GM19397 (cell line): Measurements from ENCODE around the gene RDH16.
"Not testable (repeated sequence)": the region's sequence is repeated elsewhere in the genome, so short reads cannot be mapped to it uniquely, and the experiment has no call there.

ENCODE experiments used
- ATAC-seq: cut with Tn5 transposase; IDR thresholded peaks from one replicate; pipeline ENCODE4 v1.9.1; 2021; ENCODE audit warnings: mild to moderate bottlenecking, moderate library complexity; ENCODE audit not compliant: unreplicated experiment

RDH16 gene

DNA sequence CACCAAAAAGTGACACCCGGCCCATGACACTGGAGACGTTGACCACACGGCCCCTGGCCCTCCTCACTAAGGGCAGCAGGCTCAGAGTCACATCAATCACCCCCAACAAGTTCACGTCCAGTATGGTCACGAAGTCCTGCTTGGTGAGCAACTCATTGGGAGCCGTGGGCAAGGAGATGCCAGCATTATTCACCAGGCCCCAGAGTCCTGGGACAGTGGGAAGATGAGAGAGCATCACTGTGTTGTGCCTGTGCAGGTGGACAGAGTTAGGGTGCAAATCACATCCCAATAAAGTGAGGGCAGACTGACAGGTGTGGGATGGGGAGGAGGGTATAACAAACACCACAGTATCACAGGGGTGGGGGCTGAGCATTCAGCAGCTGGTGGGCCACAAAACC lies 2.5 kb downstream of the RDH16 start:
- ATAC-seq = no peak

DNA sequence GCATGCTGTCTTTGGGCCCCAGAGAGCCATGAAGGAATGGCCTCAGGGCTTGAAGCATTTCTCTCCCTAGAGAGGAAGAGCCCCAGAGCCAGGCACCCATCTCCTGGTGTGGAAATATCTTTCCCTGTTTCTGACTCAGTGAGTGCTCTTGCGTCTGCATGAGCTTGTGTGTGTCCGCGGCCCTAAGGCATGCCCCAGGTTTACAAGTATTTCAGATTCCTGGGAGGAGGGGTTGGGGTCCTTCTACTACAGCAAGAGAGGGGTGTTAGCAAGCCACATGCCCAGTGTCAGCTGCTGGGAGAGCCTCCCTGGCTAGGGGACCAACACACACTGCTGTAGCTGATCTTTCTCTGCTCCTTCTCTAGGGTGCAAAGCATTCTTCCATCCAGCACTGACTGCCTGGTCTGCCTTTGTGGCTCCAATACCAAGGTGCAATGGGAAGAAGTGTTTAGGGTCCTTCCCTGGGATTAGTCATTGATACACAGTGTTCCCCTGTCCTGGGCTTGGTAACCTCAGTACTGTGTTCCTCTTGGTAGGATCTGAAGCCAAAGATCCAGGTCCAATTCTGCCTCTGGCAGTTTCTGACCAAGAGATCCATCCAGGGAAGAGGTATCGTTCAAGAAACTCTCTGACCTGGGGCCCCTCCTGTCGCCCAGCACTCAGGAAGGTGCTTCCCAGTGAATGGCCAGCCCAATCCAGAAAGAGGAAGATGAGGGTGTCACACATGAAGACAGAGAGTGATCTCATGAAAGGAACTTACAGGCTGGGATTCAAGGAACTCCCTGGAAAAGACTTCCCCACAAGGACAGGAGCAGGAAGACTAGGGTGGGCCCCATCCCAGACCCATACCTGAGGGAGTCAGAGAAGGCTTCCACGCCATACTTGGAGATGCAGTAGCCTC lies 3.1 kb downstream of the RDH16 start:
- ATAC-seq = no peak

DNA sequence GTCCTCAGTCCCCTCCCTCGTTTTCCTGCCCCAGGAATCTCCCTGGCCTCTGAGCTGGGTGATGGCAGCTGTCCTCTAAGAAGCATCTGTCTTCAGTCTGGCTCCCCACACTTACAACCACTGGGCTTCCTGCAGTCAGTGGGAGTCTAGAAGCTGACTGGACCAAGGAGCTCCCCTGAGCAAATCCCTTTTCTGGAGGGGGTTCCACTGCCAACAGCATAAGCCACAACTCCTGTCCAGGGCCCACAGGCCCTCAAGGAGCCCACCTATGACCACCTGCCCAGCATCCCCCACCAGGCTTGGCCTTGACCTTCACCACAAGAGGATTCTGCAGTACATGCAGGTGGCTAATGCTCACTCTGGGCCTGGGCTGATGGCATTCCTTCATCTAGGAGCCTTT lies 4.1 kb downstream of the RDH16 start:
- no peak for ATAC-seq

DNA sequence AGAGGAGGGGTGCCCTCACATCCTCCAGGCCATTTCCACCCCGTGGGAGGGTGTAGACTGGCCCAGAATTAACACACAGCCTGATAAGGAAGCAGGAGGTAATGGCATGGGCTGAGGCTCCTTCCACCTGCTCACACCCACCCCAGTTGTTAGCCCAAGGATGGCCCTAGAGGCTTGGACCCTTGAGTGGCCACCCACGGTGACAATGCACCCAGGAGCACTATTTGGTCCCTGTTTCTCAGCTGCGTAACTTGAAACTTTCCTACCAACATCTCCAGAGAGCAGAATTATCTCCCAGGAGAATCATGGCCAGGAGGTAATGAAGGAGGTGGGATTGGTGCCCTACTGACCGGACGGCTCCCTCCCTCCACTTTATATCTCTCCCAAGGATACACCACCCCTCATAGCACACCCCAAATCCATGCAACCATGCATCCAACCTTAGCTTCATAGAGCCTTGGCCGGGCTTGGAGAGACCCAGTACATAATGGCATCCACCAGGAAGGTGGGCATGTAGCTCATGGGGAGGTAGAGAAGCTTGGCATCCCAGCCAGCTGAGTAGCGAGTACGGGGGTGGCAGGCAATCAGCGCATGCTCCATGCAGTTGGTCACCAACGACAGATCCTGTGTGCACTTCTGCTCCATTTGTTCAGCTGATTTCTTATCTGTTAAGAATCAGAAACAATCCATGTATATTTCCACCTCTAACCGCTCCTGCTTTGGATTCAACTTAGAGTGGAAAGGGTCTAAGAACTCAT lies 5.6 kb downstream of the RDH16 start:
- ATAC-seq = no peak

DNA sequence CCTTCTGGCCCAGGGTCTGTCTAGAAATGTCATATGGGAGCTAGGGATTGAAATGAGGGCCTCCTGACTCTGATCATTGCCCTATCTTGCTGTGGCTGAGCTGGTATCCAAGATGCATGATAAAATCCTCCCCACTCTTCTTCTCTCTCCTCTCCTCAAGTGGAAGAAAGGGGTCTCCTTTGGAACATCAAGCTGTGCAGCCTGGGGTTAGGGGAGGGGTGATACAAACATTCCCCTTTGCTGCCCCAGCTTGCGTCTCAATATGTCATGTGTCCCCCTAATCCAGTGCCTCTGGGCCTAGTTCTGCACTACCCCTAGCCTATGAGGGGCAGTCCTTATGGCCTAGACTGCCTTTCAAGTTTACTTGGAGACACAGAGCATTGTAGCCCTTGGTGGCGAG lies 8.5 kb downstream of the RDH16 start:
- no peak for ATAC-seq

DNA sequence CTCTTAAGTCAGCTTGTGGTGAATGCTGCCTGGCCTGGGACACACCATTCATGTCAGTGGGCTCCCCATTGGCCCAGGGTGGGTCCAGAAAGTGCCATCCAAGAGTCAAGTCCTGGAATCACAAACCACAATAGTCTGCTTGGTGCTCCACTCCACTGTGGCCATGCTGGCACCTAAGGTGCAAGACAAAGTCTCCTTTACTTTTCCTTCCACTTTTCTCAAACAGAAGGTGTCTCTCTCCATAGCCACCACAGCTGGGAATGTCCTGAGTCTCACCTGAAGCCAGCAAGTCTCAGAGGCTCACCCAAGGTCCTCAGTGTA lies 9.0 kb downstream of the RDH16 start:
- ATAC-seq = no peak

DNA sequence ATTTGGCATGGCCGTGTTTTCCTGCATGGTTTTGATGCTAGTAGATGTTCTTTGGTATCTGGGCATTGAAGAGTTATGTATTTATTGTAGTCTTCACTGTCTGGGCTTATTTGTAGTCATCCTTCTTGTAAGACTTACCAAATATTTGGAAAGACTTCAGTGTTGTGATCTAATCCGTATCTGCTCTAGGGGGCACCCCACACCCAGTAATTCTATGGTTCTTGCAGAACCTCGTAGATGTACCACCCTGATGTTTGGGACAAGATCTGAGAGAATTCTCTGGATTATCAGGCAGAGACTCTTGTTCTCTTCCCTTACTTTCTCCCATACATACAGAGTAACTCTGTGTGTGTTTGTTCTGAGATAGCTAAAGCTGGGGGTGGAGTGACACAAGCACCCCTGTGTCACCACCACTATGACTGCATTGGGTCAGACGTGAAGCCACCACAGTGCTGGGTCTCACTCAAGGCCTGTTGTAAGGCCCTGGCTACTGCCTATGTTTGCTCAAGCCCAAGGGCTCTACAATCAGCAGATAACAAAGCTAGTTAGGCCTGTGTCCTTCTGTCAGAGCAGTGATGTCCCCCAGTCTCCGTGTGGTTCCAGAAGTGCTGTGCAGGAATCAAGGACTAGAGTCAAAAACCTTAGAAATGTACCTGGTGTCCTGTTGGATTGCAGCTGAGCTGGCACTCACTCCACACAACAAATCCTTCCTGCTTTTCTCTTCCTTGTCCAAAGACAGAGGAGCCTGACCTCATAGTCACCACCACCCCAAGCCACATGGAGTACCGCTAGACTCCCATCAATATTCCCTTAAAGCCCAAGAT lies 9.6 kb downstream of the RDH16 start:
- ATAC-seq = no peak

DNA sequence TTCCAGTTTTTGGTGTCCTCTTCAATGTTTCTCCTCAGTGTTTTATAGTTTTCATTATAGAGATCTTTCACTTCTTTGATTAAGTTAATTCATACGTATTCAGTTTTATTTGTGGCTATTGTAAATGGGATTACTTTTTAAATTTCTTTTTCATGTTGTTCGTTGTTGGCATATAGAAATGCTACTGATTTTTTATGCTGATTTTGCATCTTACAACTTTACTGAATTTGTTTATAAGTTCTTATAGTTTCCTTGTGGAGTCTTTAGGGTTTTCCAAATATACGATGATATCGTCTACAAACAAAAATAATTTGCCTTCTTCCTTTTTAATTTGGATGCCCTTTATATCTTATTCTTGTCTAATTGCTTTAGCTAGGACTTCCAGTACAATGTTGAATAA lies 13.5 kb downstream of the RDH16 start:
- ATAC-seq = no peak

DNA sequence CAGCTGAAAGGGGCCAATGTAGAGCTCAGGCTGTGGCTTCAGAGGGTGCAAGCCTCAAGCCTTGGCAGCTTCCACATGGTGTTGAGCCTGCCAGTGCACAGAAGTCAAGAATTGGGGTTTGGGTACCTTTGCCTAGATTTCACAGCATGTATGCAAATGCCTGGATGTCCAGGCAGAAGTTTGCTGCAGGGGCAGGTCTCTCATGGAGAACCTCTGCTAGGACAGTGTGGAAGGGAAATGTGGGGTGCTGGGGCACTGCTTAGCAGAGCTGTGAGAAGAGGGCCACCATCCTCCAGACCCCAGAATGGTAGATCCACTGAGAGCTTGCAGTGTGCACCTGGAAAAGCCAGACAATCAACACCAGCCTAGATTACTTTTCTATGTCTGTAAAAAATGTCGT lies 14.0 kb downstream of the RDH16 start:
- not testable (repeated sequence) for ATAC-seq

DNA sequence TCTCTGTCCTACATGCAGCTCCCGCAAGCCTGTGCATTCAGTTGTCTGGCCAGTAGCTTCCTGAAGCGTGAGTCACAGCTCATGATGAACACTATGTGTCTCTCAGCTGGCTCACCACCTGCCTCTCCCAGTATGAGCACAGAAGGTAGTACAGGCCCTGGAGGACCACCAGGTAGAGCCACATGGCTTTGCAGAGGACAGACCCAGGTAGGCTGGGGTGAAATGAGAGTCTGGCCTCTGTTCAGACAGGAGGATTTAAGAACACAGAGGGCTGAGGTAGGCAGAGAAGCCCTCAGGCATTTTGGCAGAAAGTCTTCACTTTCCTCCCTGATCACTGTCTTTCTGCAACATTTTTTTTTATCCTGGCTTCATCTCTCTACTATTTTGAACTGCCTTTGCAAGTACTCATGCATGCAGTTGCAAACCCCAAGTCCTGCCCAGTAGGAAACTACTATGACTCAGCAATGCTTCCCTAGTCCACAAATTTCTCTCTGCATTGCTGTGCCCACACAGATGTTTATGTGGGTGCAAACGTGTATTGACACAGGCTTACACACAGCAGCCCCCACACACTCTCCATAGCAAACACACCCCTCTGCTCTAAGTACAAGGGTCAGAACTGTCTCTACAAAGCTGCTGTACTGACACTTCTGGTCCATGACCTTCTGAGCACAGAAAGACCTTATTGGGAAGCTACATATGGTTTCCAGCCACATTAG lies 15.9 kb downstream of the RDH16 start:
- ATAC-seq = no peak

DNA sequence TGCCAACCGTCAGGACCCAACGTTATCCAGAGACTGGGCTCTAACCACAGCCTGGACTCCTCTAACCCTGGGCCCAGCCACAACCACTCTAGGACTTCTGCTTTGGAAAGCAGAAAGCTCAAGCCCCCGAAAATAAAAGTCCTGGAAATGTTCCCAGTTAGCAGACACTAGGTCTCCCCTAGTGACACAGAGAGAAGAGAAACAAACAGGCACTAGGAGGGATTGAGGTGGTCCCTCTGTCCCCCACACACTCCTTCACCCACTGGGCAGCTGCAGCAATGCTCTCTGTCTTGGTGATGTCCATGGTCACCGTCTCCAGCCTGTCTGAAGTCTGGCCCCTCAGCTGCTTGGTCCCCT lies 16.5 kb downstream of the RDH16 start:
- not testable (repeated sequence) for ATAC-seq

DNA sequence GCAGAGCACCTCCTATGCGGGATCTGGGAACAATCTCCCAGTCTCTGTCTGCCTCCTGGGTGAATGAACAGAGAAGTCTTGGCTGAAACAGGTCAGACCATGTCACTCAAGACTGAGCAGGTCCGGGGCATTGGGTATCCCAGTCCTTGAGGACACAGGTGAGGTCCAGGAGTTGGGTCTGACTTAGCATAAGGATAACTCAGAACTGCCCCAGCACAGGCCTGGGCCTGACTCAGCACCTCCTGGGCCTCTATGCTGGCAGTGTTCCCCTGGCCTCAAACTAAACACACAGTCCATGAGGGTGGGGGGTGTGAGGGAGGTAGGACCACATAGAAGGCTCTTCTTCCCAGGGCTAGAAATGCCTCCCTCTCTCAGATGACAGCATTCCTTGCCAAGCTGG lies 21.7 kb downstream of the RDH16 start:
- no peak for ATAC-seq

DNA sequence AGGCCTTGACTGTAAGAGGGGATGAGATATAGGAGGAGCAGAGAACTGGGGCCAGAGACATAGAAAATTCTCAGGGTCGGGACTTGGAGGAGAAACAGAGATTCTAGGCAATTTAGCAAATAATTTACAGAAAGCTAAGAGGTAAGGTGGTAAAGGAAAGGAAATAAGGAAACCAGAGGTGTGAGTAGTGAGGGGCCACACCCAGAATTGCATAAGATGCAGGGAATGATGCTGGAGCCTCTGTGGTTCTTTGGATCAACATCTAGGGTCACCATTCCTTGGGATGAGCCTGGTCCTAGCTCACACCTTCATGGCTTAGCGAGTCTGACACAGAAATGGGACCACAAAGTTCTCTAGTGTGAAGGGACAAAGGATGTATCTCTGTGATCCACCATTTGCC lies 22.3 kb downstream of the RDH16 start:
- ATAC-seq = no peak

DNA sequence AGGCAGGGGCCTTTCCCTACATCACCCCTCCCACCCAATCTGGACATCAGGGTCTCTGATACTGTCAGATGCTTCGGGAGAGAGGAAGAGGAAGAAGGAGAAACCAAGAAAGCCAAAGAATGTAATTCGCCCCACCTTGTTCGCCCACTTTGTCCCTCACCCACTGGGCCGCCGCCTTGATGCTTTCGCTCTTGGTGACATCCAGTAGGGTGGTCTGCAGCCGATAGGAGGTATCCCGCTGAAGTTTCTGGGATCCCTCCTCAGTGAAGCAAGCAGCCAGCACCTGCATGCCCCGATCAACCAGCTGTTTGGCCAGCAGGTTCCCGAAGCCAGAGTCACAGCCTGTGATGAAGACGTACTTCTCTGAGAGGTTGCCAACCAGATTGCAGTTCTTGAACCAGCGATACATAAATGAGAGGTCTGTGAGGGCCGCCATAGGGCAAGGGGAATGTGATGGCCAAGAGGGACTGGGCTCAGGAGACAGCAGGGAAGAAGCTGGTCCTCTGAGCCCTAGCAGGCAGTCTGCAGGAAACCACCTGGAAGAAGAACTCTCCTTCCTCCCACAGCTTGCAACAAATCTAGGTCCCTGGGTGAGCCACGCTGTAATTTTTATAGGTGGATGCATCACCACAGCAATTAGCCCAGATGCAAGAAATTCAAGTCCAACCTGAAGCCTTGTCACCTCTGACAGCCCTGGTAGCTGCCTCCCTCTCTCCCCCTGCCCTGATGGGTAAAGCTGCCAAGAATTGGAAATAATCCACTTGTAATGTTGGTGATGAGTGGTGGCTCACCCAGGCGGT lies 23.4 kb downstream of the RDH16 start, which contains the start of gene SDR9C7:
SDR9C7 (minus strand) TSS at position 583 of the 800 bp plus-strand sequence; CDS start at position 436, 147 bp downstream.
- no peak for ATAC-seq

DNA sequence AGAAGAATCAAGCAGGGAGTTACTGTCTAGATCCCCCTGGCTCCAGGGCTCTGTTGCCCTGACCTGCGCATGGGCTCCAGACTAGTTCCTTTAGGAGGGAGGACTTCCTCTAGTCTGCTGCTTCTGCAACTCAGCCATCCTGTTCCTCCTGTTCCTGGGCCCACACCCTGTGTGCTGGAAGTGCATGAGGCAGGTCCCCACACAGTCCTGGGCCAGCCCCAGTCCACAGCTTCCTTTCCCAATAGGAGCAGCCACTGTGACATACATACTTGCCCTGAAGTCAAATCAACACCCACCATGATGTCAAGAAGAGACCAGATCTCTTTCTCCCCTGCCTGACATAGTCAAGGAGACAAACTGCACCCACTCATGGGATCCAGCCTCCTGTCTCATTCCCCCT lies 24.5 kb downstream of the RDH16 start:
- no peak for ATAC-seq

DNA sequence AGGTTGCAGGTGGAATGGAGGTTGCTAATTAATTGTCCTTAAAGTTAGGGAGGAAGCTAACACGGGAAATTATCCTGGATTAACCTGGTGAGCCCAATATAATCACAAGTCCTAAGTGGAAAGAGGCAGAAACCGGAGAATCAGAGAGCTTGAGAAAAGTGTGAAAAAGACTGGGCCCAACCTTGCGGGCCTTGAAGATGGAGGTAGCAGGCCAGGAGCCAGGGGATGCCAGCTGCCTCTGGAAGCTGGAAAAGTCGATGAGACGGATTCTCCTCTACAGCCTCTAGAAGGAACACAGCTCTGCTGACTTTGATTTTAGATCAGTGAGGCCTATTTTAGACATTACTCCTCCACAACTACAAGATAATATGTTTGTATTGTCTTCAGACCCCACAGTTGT lies 25.3 kb downstream of the RDH16 start:
- ATAC-seq = no peak

DNA sequence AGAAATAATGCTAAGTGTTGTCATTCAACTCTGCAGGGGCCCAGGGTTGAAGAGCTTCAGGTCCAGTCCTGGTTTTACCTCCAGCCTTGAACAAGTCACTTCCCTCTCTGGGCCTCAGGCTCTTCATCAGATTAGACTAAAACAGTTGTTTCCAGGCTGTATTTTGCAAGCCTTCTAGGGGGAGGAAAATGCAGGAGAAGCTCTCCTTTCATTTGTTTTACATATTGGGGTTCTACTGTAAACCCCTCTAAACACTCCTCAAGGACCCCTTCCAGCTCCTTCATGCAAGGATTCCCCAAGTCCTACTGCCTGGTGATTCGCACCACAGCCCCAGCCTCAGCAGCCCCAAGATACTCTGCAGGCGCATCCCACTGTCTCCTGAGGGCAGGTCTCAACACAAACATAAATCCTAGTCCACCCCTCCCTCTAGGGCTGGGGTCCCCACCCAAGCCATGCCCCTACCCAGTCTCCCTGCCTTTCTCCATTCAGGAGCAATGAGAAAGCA lies 25.9 kb downstream of the RDH16 start:
- ATAC-seq = no peak

DNA sequence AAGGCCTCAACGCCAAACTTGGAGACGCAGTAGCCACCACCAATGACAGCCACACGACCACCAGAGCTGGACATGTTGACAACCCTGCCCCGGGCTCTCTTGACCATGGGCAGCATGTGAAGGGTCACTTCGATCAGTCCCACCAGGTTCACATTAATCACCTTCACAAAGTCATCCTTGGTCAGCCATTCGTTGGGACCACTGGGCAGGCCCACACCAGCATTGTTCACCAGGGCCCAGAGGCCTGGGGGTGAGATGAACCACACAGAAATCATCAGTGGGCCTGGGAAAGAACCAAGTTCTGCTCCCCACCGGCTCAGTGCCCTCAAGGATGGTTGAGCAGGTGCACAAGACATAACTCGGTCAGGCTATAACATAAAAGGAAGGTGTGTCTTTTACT lies 27.2 kb downstream of the RDH16 start:
- no peak for ATAC-seq

DNA sequence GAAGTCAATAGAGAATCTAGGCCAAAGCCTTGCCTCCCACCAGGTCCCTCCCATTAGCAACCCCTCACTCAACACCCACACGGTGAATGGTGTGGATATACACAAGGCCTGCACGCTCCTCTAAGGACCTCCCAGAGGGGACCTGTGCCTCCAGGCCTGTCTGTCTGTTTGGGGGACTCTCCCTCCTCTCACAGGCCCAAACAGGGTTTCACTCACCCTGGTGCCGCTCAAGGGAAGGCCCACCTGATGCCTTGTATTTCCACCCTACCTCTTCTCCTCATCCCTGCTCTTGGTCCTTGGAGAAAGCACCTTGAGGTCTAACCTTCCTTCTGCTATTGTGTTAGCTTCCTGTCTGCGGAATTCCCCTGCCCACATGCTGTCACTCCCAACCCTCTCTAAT lies 27.6 kb downstream of the RDH16 start:
- no peak for ATAC-seq

DNA sequence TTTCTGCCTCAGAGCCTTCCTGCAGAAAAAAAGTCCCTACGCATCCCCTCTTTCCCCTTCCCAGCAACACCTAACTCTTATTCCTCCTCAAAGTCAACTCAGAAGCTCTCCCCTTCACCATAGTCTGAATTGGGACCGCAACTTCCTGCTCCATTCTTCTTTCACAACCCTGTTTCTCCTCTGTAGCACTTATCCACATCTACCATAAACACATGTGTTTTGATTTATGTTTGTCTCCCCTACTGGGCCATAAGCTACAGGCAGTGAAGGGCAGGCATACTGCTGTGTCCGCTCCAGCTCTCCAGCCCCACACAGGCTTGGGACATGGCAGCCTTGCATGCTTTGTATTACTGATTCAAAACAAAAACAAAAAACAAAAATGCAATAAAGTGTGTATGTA lies 29.1 kb downstream of the RDH16 start:
- no peak for ATAC-seq
